22Rv1 (cell line): ENCODE measurements around the gene TSC1.

ENCODE experiments used
- CTCF ChIP-seq: fragments of 450-650 bp; IDR thresholded peaks from 2 replicates; pipeline ENCODE4 v1.5.1; 2017; ENCODE audit warnings: mild to moderate bottlenecking
- ZFX ChIP-seq: fragments of 450-650 bp; IDR thresholded peaks from 2 replicates; pipeline ENCODE4 v1.6.1; 2017; ENCODE audit warnings: antibody characterized with exemption, borderline replicate concordance

DNA sequence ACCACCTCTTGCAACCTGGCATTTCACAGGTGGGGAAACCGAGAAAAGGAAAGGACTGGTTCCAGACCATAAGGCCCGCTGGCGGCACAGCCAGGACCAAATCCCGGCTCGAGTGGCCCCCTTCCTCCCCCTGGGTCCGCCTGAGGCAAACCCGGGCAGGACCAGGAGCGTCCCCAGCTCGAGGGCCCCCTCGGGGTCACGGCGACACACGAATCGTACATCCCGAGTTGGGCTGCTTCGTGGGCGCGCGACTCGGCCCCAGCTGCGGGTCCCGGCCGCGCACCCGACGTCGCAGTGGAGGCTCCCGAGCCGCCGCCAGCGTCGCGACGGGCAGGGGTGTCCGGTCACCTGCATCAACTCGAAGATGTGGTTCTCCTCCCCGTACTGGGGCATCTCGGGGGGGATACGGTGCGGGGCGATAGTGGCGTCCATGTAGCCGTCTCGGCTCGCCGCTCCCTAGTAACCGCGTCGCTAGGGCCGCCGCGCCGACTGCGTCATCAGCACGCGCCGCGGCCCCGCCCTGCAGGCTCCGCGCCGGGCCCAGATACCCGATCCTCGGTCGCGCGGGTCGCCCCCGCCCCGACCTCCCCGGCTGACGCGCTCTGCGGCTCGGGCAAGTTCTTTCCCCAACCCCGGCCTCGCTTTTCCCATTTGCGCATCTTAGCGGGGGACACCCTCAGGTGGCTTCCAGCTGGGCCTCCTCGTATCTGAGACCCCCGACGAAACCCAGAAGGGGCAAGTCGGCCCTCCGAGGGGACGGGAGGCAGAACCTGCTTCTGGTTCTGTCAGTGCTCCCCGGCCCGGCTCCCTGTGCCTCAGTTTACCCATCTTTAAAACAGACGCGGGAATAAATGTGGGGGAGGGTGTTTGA is 66.4 kb downstream of the TSC1 start, which contains the start of gene AK8:
- TF ChIP-seq CTCF = no peak
- TF ChIP-seq ZFX = no peak
